Kidney (tissue), 14 donors: ENCODE measurements around the gene PRDM16. TPM values are rescaled to one million over a fixed set of nuclear protein-coding genes. Genes with fewer than 3 reads are reported as not detected.

Experiments
- DNase-seq, 5 donors: peaks; one replicate each; pipeline ENCODE4 v3.0.0-alpha.2; 2013 to 2020
- FAIRE-seq: peaks from 2 replicates; lab custom pipeline; 2012; peaks lifted over from hg19 to GRCh38; lab: Jason Lieb, UNC
- H3K27ac ChIP-seq, 2 donors: one replicate each; pipeline ENCODE4 v1.7.0; 2013; ENCODE audit warnings: low read depth in 2 of 2, low read length in 2 of 2, inconsistent platforms in 1 of 2
- H3K27me3 ChIP-seq: one replicate; pipeline ENCODE4 v1.7.1; 2013; ENCODE audit warnings: low read length, inconsistent platforms; ENCODE audit not compliant: control insufficient read depth, insufficient read depth
- H3K36me3 ChIP-seq, 3 donors: one replicate each; pipeline versions ENCODE4 v1.7.0 to v1.7.1; 2013; ENCODE audit warnings: low read length in 3 of 3, control low read depth in 1 of 3, inconsistent platforms in 1 of 3; ENCODE audit not compliant: insufficient read depth in 3 of 3, control insufficient read depth in 2 of 3
- H3K4me1 ChIP-seq, 3 donors: one replicate each; pipeline versions ENCODE4 v1.7.0 to v1.7.1; 2013; ENCODE audit warnings: low read length in 3 of 3, inconsistent platforms in 1 of 3, low read depth in 1 of 3; ENCODE audit not compliant: control insufficient read depth in 2 of 3, insufficient read depth in 2 of 3
- H3K4me3 ChIP-seq, 3 donors: one replicate each; pipeline versions ENCODE4 v1.7.0 to v1.8.1; 2013; ENCODE audit warnings: low read length in 3 of 3, control low read depth in 1 of 3, inconsistent platforms in 1 of 3
- H3K9ac ChIP-seq, 3 donors: one replicate each; pipeline versions ENCODE4 v1.7.0 to v1.7.1; 2013; ENCODE audit warnings: low read length in 3 of 3, control low read depth in 1 of 3, inconsistent platforms in 1 of 3
- H3K9me3 ChIP-seq, 3 donors: one replicate each; pipeline versions ENCODE4 v1.7.0 to v1.7.1; 2013; ENCODE audit warnings: low read length in 3 of 3, control low read depth in 1 of 3, inconsistent platforms in 1 of 3; ENCODE audit not compliant: control insufficient read depth in 2 of 3, insufficient read depth in 1 of 3
- intact Hi-C: fragments of 100-400 bp; cut with DNase I; formaldehyde crosslinking; loops from one replicate; pipeline ENCODE4 v1.11.1; 2022
- polyA plus RNA-seq: library from polyadenylated mRNA; stranded (reverse); fragments of 350-450 nt; fragmentation: Illumina TruSeq; extraction: RNeasy Lipid Tissue Mini Kit (QIAGEN cat#74804); gene quantifications from one replicate; pipeline ENCODE4 v1.2.3, GENCODE V29; 2014; ENCODE audit warnings: low read depth, low replicate concordance; ENCODE audit not compliant: insufficient read depth
- total RNA-seq: library from RNA; stranded (reverse); fragmentation: NEBNext Ultra II Directional; extraction: Animal tissue kit (Norgen Biotek cat#: 25700); gene quantifications from one replicate; pipeline ENCODE4 v1.2.1, GENCODE V29; 2021
- TF ChIP-seq, protein P1 (sequence below): IDR thresholded peaks from 3 replicates; pipeline ENCODE4 v1.5.1; 2012; ENCODE audit warnings: mild to moderate bottlenecking, moderate library complexity, borderline replicate concordance; ENCODE audit not compliant: insufficient read depth; ENCODE audit errors: extremely low read depth
- donor health status: control.
- donor health status: control.
- donor health status: control.
- donor health status: control.
- donor health status: control.
- donor health status: DM: yes; HTN: yes; CAD: no.
- donor health status: Normal renal cell carcinoma (clear cell type).

Gene PRDM16
- total and polyA plus RNA-seq, 2 donors from 2014 or later = 3.0 to 21.9 TPM

DNA sequence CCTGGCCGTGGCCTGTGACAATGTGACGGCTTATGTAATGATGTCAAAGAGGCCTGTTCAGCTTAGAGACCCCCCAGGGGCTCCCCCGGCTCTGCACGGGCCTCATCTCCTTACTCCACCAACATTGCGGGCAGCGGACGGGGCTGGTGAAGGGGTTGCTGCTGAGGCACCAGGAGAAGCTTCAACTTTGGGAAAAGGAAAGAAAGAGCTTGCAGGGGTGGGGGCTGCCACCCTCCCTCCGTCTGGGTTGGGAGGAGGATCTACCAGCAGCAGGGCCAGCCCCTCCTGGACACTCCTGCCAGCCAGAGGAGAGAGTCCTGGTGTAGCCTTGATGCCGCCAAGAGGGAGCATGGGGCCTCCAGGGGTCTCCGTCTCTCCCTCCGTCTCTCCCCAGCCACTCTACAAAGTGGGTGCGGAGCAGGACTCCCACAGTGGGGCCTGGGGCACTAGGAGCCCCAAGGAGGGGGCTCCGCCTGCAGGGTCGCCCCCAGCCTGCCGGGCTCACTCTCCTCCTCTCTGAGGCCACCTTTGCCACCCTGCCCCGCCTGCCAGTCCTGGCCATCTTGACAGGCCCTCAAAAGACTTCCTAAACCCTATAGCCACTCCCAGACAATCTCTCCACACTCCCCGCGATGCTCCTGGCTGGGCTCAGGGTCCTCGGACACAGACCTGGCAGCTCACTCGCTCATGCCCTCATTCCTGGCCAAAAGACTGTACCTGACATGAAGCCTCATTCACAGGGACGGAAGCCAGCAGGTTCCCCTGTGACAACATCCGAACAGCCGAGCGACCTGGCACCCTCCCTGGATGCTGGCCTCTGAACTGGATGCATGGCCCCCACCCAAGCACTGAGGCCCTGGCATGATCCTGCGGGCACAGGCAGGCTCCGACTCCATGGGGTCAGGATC lies 255.0 kb downstream of the PRDM16 start:
- Histone ChIP-seq H3K4me1 (peaks cover 0 to 4% (median 0%) of the 10 kb centered on the region in 3 donors), H3K9ac (no peak overlapping the region), H3K4me3 (no peak overlapping the region), H3K27ac (no peak overlapping the region), H3K9me3 (no peaks in the 10 kb centered on the region), H3K36me3 (no peaks in the 10 kb centered on the region), H3K27me3 (peaks cover 3% of the 10 kb centered on the region)
- intact Hi-C loops = no loop called here
- FAIRE-seq (no peak), DNase-seq (no peak)
- TF ChIP-seq, protein P1, sequence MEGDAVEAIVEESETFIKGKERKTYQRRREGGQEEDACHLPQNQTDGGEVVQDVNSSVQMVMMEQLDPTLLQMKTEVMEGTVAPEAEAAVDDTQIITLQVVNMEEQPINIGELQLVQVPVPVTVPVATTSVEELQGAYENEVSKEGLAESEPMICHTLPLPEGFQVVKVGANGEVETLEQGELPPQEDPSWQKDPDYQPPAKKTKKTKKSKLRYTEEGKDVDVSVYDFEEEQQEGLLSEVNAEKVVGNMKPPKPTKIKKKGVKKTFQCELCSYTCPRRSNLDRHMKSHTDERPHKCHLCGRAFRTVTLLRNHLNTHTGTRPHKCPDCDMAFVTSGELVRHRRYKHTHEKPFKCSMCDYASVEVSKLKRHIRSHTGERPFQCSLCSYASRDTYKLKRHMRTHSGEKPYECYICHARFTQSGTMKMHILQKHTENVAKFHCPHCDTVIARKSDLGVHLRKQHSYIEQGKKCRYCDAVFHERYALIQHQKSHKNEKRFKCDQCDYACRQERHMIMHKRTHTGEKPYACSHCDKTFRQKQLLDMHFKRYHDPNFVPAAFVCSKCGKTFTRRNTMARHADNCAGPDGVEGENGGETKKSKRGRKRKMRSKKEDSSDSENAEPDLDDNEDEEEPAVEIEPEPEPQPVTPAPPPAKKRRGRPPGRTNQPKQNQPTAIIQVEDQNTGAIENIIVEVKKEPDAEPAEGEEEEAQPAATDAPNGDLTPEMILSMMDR = no peak

DNA sequence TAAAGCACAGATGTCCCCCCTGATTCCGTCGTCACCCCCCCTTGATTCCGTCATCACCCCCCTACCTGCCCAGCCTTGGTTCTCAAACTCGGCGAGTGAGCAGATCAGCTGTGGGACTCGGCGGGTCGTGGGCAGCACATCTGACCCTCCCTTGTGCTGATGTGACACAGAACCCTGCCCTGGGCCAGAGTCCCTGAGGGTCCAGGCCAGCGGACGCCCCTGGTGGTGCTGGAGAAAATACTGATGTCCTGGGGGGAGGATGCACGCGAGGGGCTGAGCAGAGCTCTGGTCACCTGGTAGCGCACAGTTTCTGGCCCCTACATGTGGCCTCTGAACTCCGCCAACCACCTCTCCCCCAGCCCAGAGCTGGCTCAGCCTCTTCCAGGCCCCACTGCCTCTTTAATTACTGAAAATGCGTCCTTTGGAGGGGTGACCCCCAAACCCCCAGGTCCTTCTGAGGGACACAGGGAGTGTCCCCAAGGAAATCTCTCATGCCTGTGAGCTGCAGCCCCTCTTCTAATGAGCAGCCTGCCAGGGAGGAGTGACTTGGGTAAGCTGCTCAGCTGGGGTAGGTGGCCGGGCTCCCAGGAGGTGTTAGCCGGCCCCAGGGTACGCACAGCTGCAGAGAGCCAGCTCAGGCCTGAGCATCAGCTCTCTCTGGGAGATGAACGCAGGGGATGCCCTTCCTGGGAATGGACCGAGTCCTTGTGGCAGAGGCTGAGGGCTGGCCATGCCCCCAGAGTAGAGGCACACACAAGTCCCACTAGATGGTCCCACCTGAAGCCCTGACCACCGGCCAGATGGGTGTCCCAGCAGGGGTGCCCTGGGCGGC lies 255.9 kb downstream of the PRDM16 start:
- no peak overlapping the region for H3K27ac ChIP-seq
- TF ChIP-seq, protein P1 = no peak
- FAIRE-seq (no peak), DNase-seq (no peak)
- H3K4me3 ChIP-seq = no peak overlapping the region
- H3K36me3 ChIP-seq = no peaks in the 10 kb centered on the region
- intact Hi-C loops = no loop called here
- H3K9me3 ChIP-seq = no peaks in the 10 kb centered on the region
- H3K27me3 ChIP-seq = peaks cover 3% of the 10 kb centered on the region
- H3K4me1 ChIP-seq = peaks cover 0 to 4% (median 0%) of the 10 kb centered on the region in 3 donors
- no peak overlapping the region for H3K9ac ChIP-seq

DNA sequence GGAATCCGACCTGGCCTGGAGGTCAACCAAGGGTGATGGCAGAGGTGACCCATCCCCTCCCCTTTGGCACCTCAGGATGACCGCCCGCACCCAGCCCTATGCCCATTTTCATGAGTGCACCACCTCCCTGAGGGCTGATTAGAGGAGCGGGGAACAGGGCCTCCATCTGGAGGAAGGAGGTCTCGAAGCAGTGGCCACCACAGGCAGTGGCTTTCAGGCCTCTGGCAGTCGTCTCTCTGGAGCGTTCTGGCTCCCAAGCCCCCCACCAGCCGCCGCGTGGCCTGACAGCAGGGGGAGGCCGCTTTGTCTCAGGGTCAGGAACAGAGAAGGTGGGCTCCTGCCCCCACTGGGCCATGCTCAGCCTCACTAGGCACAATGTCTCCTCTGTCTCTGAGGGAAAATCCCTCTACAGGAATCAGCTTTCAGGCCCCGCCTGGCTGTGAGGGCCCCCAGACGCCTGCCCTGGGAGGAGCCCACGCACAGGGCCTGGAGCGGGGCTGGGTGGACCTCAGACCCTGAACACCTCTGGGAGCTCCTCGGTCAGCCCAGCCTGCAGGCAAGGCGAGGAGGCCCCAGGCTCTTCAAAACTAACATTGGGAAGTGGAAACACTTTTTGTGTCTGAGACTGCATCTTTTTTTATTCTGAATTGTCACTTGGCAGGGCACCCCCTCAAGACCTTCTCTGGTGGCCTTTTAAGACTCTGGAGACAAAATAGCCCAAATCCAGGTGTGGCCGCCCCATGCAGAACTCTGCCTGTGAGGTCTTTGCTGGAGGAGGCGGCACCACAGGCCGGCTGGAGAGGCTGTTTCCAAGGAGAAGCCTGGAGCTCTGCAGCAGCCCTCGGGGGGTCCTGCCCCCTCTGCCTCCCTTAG lies 257.7 kb downstream of the PRDM16 start:
- Histone ChIP-seq H3K9me3 (no peaks in the 10 kb centered on the region), H3K27ac (no peak overlapping the region), H3K36me3 (no peaks in the 10 kb centered on the region), H3K27me3 (peaks cover 3% of the 10 kb centered on the region), H3K4me3 (no peak overlapping the region), H3K9ac (no peak overlapping the region), H3K4me1 (peaks cover 0 to 3% (median 0%) of the 10 kb centered on the region in 3 donors)
- FAIRE-seq (no peak), DNase-seq (no peak)
- TF ChIP-seq, protein P1 = no peak
- intact Hi-C loops = no loop called here
